ENCODE measurements around the gene CEP57.

CEP57 gene

DNA sequence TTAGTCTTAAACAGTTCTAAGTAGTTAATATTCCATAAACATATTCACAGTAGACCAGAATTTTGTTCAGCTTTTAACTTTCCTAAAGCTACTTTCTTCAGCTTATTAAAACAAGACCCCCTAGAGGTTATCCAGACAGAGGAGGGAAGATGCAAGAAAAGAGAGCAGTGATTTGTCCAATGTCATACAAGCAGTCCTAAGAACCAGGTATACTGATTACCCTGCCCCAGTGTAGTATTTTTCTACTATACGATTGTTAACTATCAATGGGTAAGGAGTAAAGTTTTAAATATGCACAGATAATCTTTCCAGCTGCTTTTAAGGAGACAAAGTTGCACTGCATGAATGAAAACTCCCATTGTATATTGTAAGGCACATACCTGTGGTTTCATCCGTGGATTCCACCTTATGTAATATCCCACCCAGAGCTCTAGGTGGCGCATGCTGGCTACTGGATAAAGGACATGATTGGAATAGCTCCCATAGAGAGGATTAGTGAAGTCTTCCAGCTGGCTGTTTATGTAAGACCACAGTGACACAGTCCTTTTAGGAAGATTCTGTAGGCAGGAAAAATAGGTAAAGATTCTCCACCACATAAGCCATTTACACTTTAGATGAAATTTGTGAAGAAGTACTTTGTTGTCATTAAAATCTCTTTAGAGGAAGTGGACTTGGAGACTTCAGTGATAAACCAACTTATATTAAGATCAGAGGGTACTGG, 45.6 kb downstream of the CEP57 start:
- Histone ChIP-seq H3K27ac (ENCODE audit: low read length) (no peak overlapping the region), H3K36me3 (replicated peaks; ENCODE audit: low read depth, low read length) (peaks cover 52% of the 10 kb centered on the region), H4K20me1 (ENCODE audit: insufficient read depth, low read length) (no peaks in the 10 kb centered on the region), H3K79me2 (ENCODE audit: low read length) (no peaks in the 10 kb centered on the region), H3K4me1 (ENCODE audit: low read length) (peaks cover 18% of the 10 kb centered on the region), H3K4me3 (ENCODE audit: low read length) (no peak overlapping the region), H2AFZ (ENCODE audit: low read depth, low read length) (no peak overlapping the region), H3K27me3 (ENCODE audit: low read depth, low read length) (no peaks in the 10 kb centered on the region), H3K4me2 (ENCODE audit: low read length) (no peak overlapping the region), H3K9me3 (ENCODE audit: insufficient read depth, low read length) (no peaks in the 10 kb centered on the region), H3K9ac (ENCODE audit: low read length) (no peak overlapping the region)
- TF ChIP-seq EZH2phosphoT487 (IDR thresholded peaks at IDR 0.05; ENCODE audit: low read depth): no peak
- TF ChIP-seq, protein P1, sequence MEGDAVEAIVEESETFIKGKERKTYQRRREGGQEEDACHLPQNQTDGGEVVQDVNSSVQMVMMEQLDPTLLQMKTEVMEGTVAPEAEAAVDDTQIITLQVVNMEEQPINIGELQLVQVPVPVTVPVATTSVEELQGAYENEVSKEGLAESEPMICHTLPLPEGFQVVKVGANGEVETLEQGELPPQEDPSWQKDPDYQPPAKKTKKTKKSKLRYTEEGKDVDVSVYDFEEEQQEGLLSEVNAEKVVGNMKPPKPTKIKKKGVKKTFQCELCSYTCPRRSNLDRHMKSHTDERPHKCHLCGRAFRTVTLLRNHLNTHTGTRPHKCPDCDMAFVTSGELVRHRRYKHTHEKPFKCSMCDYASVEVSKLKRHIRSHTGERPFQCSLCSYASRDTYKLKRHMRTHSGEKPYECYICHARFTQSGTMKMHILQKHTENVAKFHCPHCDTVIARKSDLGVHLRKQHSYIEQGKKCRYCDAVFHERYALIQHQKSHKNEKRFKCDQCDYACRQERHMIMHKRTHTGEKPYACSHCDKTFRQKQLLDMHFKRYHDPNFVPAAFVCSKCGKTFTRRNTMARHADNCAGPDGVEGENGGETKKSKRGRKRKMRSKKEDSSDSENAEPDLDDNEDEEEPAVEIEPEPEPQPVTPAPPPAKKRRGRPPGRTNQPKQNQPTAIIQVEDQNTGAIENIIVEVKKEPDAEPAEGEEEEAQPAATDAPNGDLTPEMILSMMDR (IDR thresholded peaks at IDR 0.05; ENCODE audit: low read depth, low read length): peak; percentile 70

DNA sequence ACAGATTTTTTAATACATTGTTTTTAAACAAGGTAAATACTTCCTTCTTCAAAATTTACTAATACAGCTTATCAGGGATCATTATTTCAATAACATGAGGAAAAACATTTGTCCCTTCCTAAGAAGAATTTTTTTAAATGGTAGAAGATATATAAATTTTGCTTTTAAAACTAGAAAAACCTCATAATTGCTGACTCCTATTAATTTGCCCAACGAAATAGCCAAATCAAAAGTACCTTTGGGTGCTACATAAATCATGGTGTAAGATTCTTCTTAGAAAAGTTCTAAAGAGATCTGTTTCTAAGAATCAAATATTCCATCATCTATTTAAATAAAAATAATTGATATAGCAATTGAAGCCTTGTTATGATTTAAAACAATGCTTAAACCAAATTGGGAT, 54.9 kb downstream of the CEP57 start:
- Histone ChIP-seq H3K9ac (ENCODE audit: low read length) (no peak overlapping the region), H3K4me1 (ENCODE audit: low read length) (no peaks in the 10 kb centered on the region), H3K36me3 (replicated peaks; ENCODE audit: low read depth, low read length) (peaks cover 7% of the 10 kb centered on the region), H4K20me1 (ENCODE audit: insufficient read depth, low read length) (no peaks in the 10 kb centered on the region), H3K9me3 (ENCODE audit: insufficient read depth, low read length) (no peaks in the 10 kb centered on the region), H3K27me3 (ENCODE audit: low read depth, low read length) (no peaks in the 10 kb centered on the region), H3K27ac (ENCODE audit: low read length) (no peak overlapping the region), H3K79me2 (ENCODE audit: low read length) (no peaks in the 10 kb centered on the region), H2AFZ (ENCODE audit: low read depth, low read length) (no peak overlapping the region), H3K4me2 (ENCODE audit: low read length) (no peak overlapping the region), H3K4me3 (ENCODE audit: low read length) (no peak overlapping the region)
- TF ChIP-seq EZH2phosphoT487 (IDR thresholded peaks at IDR 0.05; ENCODE audit: low read depth): no peak
- TF ChIP-seq, protein P1 (IDR thresholded peaks at IDR 0.05; ENCODE audit: low read depth, low read length): no peak

DNA sequence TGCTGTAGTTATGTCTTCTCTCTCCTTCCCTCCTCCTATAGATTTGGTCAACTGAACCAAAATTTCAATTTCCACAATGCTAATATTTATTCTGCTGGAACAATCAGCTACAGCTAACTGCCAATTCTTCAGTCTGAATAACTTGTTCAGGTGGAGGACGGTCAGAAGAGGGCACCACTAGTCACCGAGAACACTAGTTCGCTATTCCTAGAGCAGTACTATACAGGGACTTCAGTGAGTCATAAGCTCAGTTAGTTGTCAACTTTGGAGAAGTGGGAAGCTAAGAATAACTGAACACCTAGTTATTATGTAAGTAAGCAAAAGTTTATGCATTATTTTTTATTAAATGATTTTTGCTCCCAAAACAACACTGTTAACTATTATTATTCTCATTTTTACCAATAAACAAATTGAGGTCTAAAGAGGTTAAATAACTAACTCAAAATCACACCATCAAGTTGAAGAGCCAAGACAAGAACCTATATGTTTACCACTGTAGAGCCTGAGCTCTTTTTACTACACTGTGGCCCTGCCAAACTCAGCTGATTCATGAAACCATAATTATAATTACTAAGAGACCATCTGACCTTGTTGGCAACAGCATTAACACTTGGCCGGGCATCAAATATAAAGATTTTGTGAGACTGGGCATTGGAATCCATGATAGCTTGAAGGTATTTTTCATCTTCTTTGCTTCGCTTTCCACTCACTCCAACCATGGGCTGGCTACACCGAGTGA, 59.0 kb downstream of the CEP57 start:
- Histone ChIP-seq H3K9ac (ENCODE audit: low read length) (no peak overlapping the region), H3K4me2 (ENCODE audit: low read length) (no peak overlapping the region), H3K27ac (ENCODE audit: low read length) (no peak overlapping the region), H3K27me3 (ENCODE audit: low read depth, low read length) (no peaks in the 10 kb centered on the region), H3K4me1 (ENCODE audit: low read length) (no peaks in the 10 kb centered on the region), H3K9me3 (ENCODE audit: insufficient read depth, low read length) (no peaks in the 10 kb centered on the region), H3K36me3 (replicated peaks; ENCODE audit: low read depth, low read length) (peaks cover 5% of the 10 kb centered on the region), H2AFZ (ENCODE audit: low read depth, low read length) (no peak overlapping the region), H4K20me1 (ENCODE audit: insufficient read depth, low read length) (no peaks in the 10 kb centered on the region), H3K4me3 (ENCODE audit: low read length) (no peak overlapping the region), H3K79me2 (ENCODE audit: low read length) (no peaks in the 10 kb centered on the region)
- TF ChIP-seq EZH2phosphoT487 (IDR thresholded peaks at IDR 0.05; ENCODE audit: low read depth): no peak
- TF ChIP-seq, protein P1 (IDR thresholded peaks at IDR 0.05; ENCODE audit: low read depth, low read length): peak; percentile 43

DNA sequence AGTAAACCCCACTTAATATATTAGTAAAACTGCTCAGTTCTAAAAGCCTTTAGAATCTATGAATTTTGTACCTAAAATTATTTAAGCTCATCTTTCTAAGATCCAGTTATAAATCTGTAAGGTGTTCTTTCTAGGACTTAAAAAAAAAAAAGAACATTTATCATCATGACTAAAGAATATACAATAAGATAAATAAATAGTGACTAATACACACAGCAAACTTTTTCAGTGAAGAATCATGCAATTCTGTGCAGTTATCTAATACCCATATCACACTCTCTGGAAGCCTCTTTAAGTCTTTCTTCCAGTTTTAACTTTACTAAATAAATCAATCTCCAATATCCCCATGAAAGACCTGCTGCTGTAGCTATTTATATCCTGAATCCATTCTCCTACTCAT, 59.8 kb downstream of the CEP57 start:
- H3K36me3 ChIP-seq (replicated peaks; ENCODE audit: low read depth, low read length): no peaks in the 10 kb centered on the region
- H3K4me3 ChIP-seq (ENCODE audit: low read length): no peak overlapping the region
- no peaks in the 10 kb centered on the region for H3K27me3 ChIP-seq (ENCODE audit: low read depth, low read length)
- no peaks in the 10 kb centered on the region for H4K20me1 ChIP-seq (ENCODE audit: insufficient read depth, low read length)
- no peak overlapping the region for H3K4me2 ChIP-seq (ENCODE audit: low read length)
- no peak for TF ChIP-seq EZH2phosphoT487 (IDR thresholded peaks at IDR 0.05; ENCODE audit: low read depth)
- TF ChIP-seq, protein P1 (IDR thresholded peaks at IDR 0.05; ENCODE audit: low read depth, low read length): no peak
- no peaks in the 10 kb centered on the region for H3K9me3 ChIP-seq (ENCODE audit: insufficient read depth, low read length)
- no peak overlapping the region for H2AFZ ChIP-seq (ENCODE audit: low read depth, low read length)
- no peaks in the 10 kb centered on the region for H3K79me2 ChIP-seq (ENCODE audit: low read length)
- H3K27ac ChIP-seq (ENCODE audit: low read length): no peak overlapping the region
- no peak overlapping the region for H3K9ac ChIP-seq (ENCODE audit: low read length)
- no peaks in the 10 kb centered on the region for H3K4me1 ChIP-seq (ENCODE audit: low read length)

Measured in OCI-LY3 (cell line).